Measurements from ENCODE around the gene CACNA1B. TPM values are rescaled to one million over a fixed set of nuclear protein-coding genes. Genes with fewer than 3 reads are reported as not detected.

The CACNA1B gene
- polyA plus RNA-seq, 1 experiment = 0.01 TPM

DNA sequence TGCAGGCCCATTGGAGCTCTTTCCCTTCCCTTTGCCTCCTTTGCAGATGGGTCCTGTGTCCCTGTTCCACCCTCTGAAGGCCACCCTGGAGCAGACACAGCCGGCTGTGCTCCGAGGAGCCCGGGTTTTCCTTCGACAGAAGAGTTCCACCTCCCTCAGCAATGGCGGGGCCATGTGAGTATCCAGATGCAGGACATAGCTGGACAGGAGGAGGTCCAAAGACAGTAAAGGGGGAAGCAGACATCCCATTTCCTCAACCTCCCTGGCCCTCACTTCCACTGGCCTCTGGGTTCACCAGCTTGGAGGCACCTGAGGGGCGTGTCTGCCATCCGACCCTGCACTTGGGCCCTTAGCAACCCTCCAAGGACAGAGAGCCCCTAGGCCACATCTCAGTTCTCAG lies 237.9 kb downstream of the CACNA1B start:
- POLR2A ChIA-PET = no interaction called here
- H3K4me3 ChIP-seq (ENCODE audit: low read depth, low read length) = no peak overlapping the region
- no peak for DNase-seq (ENCODE audit: low read depth, low spot score)
- CTCF ChIA-PET = no interaction called here
- H3K27ac ChIP-seq (ENCODE audit: low read depth, low read length) = no peak overlapping the region
- no peaks in the 10 kb centered on the region for H3K27me3 ChIP-seq (ENCODE audit: control insufficient read depth, insufficient read depth, low read length)
- peaks cover 84% of the 10 kb centered on the region for H3K9me3 ChIP-seq (ENCODE audit: control insufficient read depth, insufficient read depth, low read length)
- TF ChIP-seq, protein P1, sequence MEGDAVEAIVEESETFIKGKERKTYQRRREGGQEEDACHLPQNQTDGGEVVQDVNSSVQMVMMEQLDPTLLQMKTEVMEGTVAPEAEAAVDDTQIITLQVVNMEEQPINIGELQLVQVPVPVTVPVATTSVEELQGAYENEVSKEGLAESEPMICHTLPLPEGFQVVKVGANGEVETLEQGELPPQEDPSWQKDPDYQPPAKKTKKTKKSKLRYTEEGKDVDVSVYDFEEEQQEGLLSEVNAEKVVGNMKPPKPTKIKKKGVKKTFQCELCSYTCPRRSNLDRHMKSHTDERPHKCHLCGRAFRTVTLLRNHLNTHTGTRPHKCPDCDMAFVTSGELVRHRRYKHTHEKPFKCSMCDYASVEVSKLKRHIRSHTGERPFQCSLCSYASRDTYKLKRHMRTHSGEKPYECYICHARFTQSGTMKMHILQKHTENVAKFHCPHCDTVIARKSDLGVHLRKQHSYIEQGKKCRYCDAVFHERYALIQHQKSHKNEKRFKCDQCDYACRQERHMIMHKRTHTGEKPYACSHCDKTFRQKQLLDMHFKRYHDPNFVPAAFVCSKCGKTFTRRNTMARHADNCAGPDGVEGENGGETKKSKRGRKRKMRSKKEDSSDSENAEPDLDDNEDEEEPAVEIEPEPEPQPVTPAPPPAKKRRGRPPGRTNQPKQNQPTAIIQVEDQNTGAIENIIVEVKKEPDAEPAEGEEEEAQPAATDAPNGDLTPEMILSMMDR (IDR thresholded peaks at IDR 0.05; ENCODE audit: low read depth, low read length) = no peak

DNA sequence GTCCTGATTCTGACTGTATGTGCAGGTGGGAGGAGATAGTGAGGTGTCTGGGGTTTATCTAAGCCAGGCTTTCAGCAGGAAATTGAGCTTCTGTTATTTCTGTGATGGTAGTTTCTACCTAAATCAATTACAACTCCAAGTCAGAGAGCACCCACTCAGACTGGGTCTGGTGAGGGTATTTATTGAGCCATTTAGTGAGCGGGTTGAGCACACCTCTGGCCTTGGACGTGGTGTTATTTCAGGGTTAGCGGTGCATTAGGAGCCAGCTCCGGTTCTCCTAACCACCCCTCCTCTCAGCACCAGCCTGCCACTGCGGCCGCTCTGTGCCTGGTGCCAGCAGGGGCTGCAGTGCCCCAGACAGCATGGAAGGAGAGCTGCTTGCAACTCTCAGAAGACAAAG lies 238.9 kb downstream of the CACNA1B start:
- Histone ChIP-seq H3K27ac (ENCODE audit: low read depth, low read length) (no peak overlapping the region), H3K4me3 (ENCODE audit: low read depth, low read length) (no peak overlapping the region), H3K9me3 (ENCODE audit: control insufficient read depth, insufficient read depth, low read length) (peaks cover 94% of the 10 kb centered on the region), H3K27me3 (ENCODE audit: control insufficient read depth, insufficient read depth, low read length) (no peaks in the 10 kb centered on the region)
- TF ChIP-seq, protein P1 (IDR thresholded peaks at IDR 0.05; ENCODE audit: low read depth, low read length) = no peak
- POLR2A ChIA-PET = no interaction called here
- CTCF ChIA-PET = no interaction called here
- no peak for DNase-seq (ENCODE audit: low read depth, low spot score)

DNA sequence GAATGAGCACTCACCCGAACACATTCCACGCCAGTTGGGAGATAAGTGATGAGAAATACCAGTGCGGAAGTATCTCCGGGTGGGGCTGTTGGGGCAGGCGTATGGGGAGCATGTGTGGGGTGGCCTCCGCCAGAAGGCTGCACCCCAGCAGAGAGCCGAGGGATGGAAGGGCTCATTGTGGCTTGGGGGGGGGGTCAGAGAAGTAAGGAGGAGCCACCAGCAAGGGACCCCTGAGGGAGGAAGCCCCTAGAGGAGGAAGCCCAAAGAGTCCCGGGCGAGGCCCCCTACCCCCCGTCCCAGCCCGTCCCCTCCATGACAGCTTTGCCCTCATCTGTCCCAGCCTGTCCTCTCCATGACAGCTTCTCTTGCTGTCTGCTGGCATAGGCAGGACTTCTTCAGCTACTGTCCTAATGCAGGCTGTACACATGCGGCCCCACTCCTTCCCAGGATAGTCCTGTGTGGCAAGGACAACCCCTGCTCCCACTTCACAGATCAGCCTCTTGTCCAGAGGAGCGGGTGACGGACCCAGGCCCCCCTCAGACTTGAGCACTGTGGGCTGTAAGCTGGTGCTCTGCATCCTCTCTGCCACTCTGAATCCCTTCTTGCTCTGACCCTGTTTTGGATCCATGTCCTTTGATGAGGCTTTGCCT lies 239.6 kb downstream of the CACNA1B start:
- ChIA-PET CTCF (no interaction called here), POLR2A (no interaction called here)
- peaks cover 94% of the 10 kb centered on the region for H3K9me3 ChIP-seq (ENCODE audit: control insufficient read depth, insufficient read depth, low read length)
- no peaks in the 10 kb centered on the region for H3K27me3 ChIP-seq (ENCODE audit: control insufficient read depth, insufficient read depth, low read length)
- DNase-seq (ENCODE audit: low read depth, low spot score) = no peak
- H3K4me3 ChIP-seq (ENCODE audit: low read depth, low read length) = no peak overlapping the region
- H3K27ac ChIP-seq (ENCODE audit: low read depth, low read length) = no peak overlapping the region
- TF ChIP-seq, protein P1 (IDR thresholded peaks at IDR 0.05; ENCODE audit: low read depth, low read length) = no peak

DNA sequence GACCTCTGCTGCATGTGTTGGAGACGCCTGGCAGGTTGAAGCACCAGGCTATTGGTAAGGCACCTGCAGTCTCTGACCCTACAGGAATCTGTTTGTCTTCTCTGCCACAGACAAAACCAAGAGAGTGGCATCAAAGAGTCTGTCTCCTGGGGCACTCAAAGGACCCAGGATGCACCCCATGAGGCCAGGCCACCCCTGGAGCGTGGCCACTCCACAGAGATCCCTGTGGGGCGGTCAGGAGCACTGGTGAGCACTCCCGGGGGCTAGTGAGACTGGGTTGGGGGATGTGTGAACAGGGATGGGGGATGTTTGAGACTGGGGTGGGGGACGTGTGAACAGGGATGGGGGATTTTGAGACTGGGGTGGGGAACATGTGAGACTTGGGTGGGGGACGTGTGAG lies 240.3 kb downstream of the CACNA1B start:
- Histone ChIP-seq H3K27me3 (ENCODE audit: control insufficient read depth, insufficient read depth, low read length) (no peaks in the 10 kb centered on the region), H3K27ac (ENCODE audit: low read depth, low read length) (no peak overlapping the region), H3K4me3 (ENCODE audit: low read depth, low read length) (no peak overlapping the region), H3K9me3 (ENCODE audit: control insufficient read depth, insufficient read depth, low read length) (peaks cover 94% of the 10 kb centered on the region)
- no peak for DNase-seq (ENCODE audit: low read depth, low spot score)
- TF ChIP-seq, protein P1 (IDR thresholded peaks at IDR 0.05; ENCODE audit: low read depth, low read length) = no peak
- ChIA-PET CTCF (no interaction called here), POLR2A (no interaction called here)

DNA sequence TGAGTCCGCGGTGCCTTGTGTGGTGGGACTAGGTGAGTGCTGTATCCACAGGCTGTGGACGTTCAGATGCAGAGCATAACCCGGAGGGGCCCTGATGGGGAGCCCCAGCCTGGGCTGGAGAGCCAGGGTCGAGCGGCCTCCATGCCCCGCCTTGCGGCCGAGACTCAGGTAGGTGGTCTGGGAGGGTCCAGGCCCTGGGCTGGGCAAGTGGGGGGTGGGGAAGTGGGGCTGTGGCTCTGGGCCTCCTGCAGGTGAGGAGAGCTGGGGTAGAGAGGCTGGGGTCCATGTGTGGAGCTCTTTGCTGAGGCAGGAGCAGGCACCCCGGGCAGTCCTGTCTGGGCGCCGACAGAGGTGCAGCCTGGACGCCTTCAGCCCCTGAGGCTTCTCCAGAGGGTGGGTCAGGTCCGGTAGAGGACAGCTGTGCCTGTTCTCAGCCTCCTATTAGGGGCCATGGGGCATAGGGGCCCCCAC lies 241.1 kb downstream of the CACNA1B start:
- H3K4me3 ChIP-seq (ENCODE audit: low read depth, low read length) = no peak overlapping the region
- TF ChIP-seq, protein P1 (IDR thresholded peaks at IDR 0.05; ENCODE audit: low read depth, low read length) = no peak
- H3K27ac ChIP-seq (ENCODE audit: low read depth, low read length) = no peak overlapping the region
- H3K27me3 ChIP-seq (ENCODE audit: control insufficient read depth, insufficient read depth, low read length) = no peaks in the 10 kb centered on the region
- ChIA-PET POLR2A (no interaction called here), CTCF (no interaction called here)
- no peak for DNase-seq (ENCODE audit: low read depth, low spot score)
- peaks cover 96% of the 10 kb centered on the region for H3K9me3 ChIP-seq (ENCODE audit: control insufficient read depth, insufficient read depth, low read length)

Data from AG04450 (cell line).